ENCODE results near the gene GRIK3. TPM values are rescaled to one million over a fixed set of nuclear protein-coding genes. Genes with fewer than 3 reads are reported as not detected.

The GRIK3 gene
- polyA plus RNA-seq, 1 donor (not counting 4 experiments of a cell fraction or from before 2014, with no cell fraction given): not detected

- Histone ChIP-seq H3K79me2 (ENCODE audit: control insufficient read depth, insufficient read depth, low read length) (no peaks in the 10 kb centered on the region), H3K4me1 (ENCODE audit: control insufficient read depth, extremely low read depth, insufficient read depth, low read length) (no peaks in the 10 kb centered on the region), H3K4me3 (ENCODE audit: control insufficient read depth in 2 of 3, extremely low read depth in 1 of 3, insufficient read depth in 2 of 3, low read depth in 1 of 3, low read length in 3 of 3) (no peak overlapping the region), H3K4me2 (ENCODE audit: control insufficient read depth, extremely low read depth, insufficient read depth, low read depth, low read length) (no peak overlapping the region), H4K20me1 (ENCODE audit: control insufficient read depth, extremely low read depth, insufficient read depth, low read length) (no peaks in the 10 kb centered on the region), H3K36me3 (ENCODE audit: control insufficient read depth in 2 of 2, extremely low read depth in 1 of 2, insufficient read depth in 2 of 2, low read length in 2 of 2) (no peaks in the 10 kb centered on the region), H3K27me3 (ENCODE audit: control insufficient read depth, extremely low read depth, insufficient read depth, low read length) (no peaks in the 10 kb centered on the region), H3K9me3 (ENCODE audit: control insufficient read depth, low read depth, low read length) (no peaks in the 10 kb centered on the region), H3K9me1 (ENCODE audit: control insufficient read depth, extremely low read depth, insufficient read depth, low read length) (no peaks in the 10 kb centered on the region), H3K27ac (ENCODE audit: control insufficient read depth, insufficient read depth, low read length) (no peak overlapping the region), H3K9ac (ENCODE audit: control insufficient read depth, extremely low read depth, insufficient read depth, low read length) (no peak overlapping the region), H2AFZ (ENCODE audit: control insufficient read depth, low read length) (no peak overlapping the region)
- TF ChIP-seq CTCF (optimal IDR thresholded peaks at IDR 0.05 in 1 of 3, IDR thresholded peaks at IDR 0.05 in 1 of 3, conservative IDR thresholded peaks at IDR 0.05 in 1 of 3; ENCODE audit: extremely low read depth in 1 of 3, insufficient read depth in 2 of 3, low read length in 3 of 3) (no peak), EZH2 (IDR thresholded peaks at IDR 0.05; ENCODE audit: low read length) (no peak)
- FAIRE-seq: no peak
- no peak for DNase-seq (ENCODE audit: low read depth, low spot score)
- dilution Hi-C loops (cut with MboI; ENCODE audit: extremely low pct_ligation_motif_present, low sequenced_read_pairs): no loop called here
Measured at GRCh38 chr1:36859926-36860325, 174.4 kb downstream of the GRIK3 start.

DNA sequence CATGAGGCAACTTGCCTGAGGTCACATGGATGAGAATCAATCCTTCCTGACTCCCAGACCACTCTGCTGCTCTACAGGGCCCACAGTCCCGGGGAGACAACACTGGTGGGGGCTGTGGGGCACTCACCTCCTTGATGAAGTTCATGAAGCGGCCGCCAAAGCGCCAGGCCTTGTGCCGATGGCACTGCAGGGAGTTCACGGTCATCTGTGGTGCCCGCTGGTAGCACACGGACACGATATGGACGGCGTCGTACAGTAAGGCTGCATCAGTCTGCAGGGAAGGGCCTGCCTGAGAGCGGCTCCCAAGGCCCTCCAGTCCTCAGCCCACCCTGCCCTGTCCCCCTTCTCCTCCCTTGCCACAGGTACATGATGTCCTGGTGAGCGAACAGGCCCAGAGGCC lies 175.3 kb downstream of the GRIK3 start:
- no peaks in the 10 kb centered on the region for H3K27me3 ChIP-seq (ENCODE audit: control insufficient read depth, extremely low read depth, insufficient read depth, low read length)

More for the DNA sequence above, 175.3 kb downstream of the GRIK3 start:
- Histone ChIP-seq H4K20me1 (ENCODE audit: control insufficient read depth, extremely low read depth, insufficient read depth, low read length) (no peaks in the 10 kb centered on the region), H3K4me3 (ENCODE audit: control insufficient read depth in 2 of 3, extremely low read depth in 1 of 3, insufficient read depth in 2 of 3, low read depth in 1 of 3, low read length in 3 of 3) (no peak overlapping the region), H3K4me1 (ENCODE audit: control insufficient read depth, extremely low read depth, insufficient read depth, low read length) (no peaks in the 10 kb centered on the region), H3K79me2 (ENCODE audit: control insufficient read depth, insufficient read depth, low read length) (no peaks in the 10 kb centered on the region), H3K9me1 (ENCODE audit: control insufficient read depth, extremely low read depth, insufficient read depth, low read length) (no peaks in the 10 kb centered on the region), H2AFZ (ENCODE audit: control insufficient read depth, low read length) (no peak overlapping the region), H3K4me2 (ENCODE audit: control insufficient read depth, extremely low read depth, insufficient read depth, low read depth, low read length) (no peak overlapping the region), H3K9ac (ENCODE audit: control insufficient read depth, extremely low read depth, insufficient read depth, low read length) (no peak overlapping the region), H3K9me3 (ENCODE audit: control insufficient read depth, low read depth, low read length) (no peaks in the 10 kb centered on the region), H3K36me3 (ENCODE audit: control insufficient read depth in 2 of 2, extremely low read depth in 1 of 2, insufficient read depth in 2 of 2, low read length in 2 of 2) (no peaks in the 10 kb centered on the region), H3K27ac (ENCODE audit: control insufficient read depth, insufficient read depth, low read length) (no peak overlapping the region)
- FAIRE-seq (no peak), DNase-seq (ENCODE audit: low read depth, low spot score) (no peak)
- no peak for TF ChIP-seq EZH2 (IDR thresholded peaks at IDR 0.05; ENCODE audit: low read length)
- no peak for TF ChIP-seq CTCF (optimal IDR thresholded peaks at IDR 0.05 in 1 of 3, IDR thresholded peaks at IDR 0.05 in 1 of 3, conservative IDR thresholded peaks at IDR 0.05 in 1 of 3; ENCODE audit: extremely low read depth in 1 of 3, insufficient read depth in 2 of 3, low read length in 3 of 3)
- dilution Hi-C loops (cut with MboI; ENCODE audit: extremely low pct_ligation_motif_present, low sequenced_read_pairs): no loop called here
